B cell (primary cell): Measurements from ENCODE around the gene MED22. TPM values are rescaled to one million over a fixed set of nuclear protein-coding genes. Genes with fewer than 3 reads are reported as not detected.

Source experiments
- ATAC-seq: fragments of 200-7000 bp; cut with Tn5 transposase; one replicate; pipeline ENCODE4 v1.10.0; 2021; ENCODE audit warnings: low read depth, mild to moderate bottlenecking, moderate number of reproducible peaks, moderate library complexity
- CTCF ChIA-PET: fragments of 350-600 bp; sonication (Branson Sonifier 250); formaldehyde crosslinking; loops from one replicate; lab custom pipeline; 2021; ENCODE audit warnings: antibody characterized with exemption, inconsistent platforms; lab: Charles Lee
- POLR2A ChIA-PET: fragments of 350-600 bp; sonication (Branson Sonifier 250); formaldehyde crosslinking; loops from one replicate; lab custom pipeline; 2021; ENCODE audit warnings: antibody characterized with exemption; lab: Charles Lee
- DNase-seq: peaks from one replicate; pipeline ENCODE4 v3.0.0; 2013
- H2AFZ ChIP-seq: 2 replicates; pipeline ENCODE4 v1.6.1; 2012; ENCODE audit warnings: mild to moderate bottlenecking, low read depth, low read length; ENCODE audit not compliant: insufficient read depth, poor library complexity, severe bottlenecking
- H3K27ac ChIP-seq, 2 donors: 1 replicate in 1 of 2; 2 replicates in 1 of 2; pipeline ENCODE4 v1.5.1; 2012 to 2013; ENCODE audit warnings: low read length in 2 of 2, mild to moderate bottlenecking in 2 of 2, moderate library complexity in 1 of 2
- H3K27me3 ChIP-seq, 4 experiments: fragments of 200-600 bp in 1 of 4; sonication (generic) in 1 of 4; replicated peaks in 1 of 4; 1 replicate in 2 of 4; 2 replicates in 2 of 4; pipeline versions ENCODE4 v1.6.1 to v1.7.0; 2013 to 2016; ENCODE audit warnings: low read length in 3 of 4, mild to moderate bottlenecking in 2 of 4, mixed read lengths in 1 of 4, moderate library complexity in 1 of 4; ENCODE audit not compliant: insufficient read depth in 4 of 4, control insufficient read depth in 3 of 4; ENCODE audit errors: control extremely low read depth in 1 of 4
- H3K36me3 ChIP-seq, 2 experiments: replicated peaks in 1 of 2; 1 replicate in 1 of 2; 2 replicates in 1 of 2; pipeline versions ENCODE4 v1.6.1 to v1.7.1; 2013; ENCODE audit warnings: low read length in 1 of 2; ENCODE audit not compliant: insufficient read depth in 2 of 2, control insufficient read depth in 1 of 2; ENCODE audit errors: control extremely low read depth in 1 of 2, extremely low read depth in 1 of 2
- H3K4me1 ChIP-seq, 2 donors: fragments of 200-600 bp in 1 of 2; sonication (generic) in 1 of 2; 1 replicate in 1 of 2; 2 replicates in 1 of 2; pipeline versions ENCODE4 v1.5.1 to v1.6.1; 2013 to 2017; ENCODE audit warnings: low read length in 2 of 2; ENCODE audit not compliant: control insufficient read depth in 2 of 2, insufficient read depth in 2 of 2
- H3K4me2 ChIP-seq: replicated peaks from 2 replicates; pipeline ENCODE3; 2012; ENCODE audit warnings: mild to moderate bottlenecking, low read depth, low read length; ENCODE audit not compliant: poor library complexity, severe bottlenecking
- H3K4me3 ChIP-seq, 5 experiments: fragments of 200-600 bp in 1 of 5; sonication (generic) in 1 of 5; 1 replicate in 3 of 5; 2 replicates in 2 of 5; pipeline versions ENCODE4 v1.5.1 to v1.7.0; 2011 to 2016; ENCODE audit warnings: low read length in 4 of 5, mild to moderate bottlenecking in 4 of 5, low read depth in 2 of 5, control low read depth in 1 of 5, moderate library complexity in 1 of 5; ENCODE audit not compliant: insufficient read depth in 1 of 5; ENCODE audit errors: control extremely low read depth in 1 of 5, extremely low read depth in 1 of 5
- H3K79me2 ChIP-seq: fragments of 200-600 bp; sonication (generic); one replicate; pipeline ENCODE4 v1.6.0; 2016; ENCODE audit warnings: low read length; ENCODE audit not compliant: control insufficient read depth, insufficient read depth
- H3K9ac ChIP-seq: fragments of 200-600 bp; sonication (generic); 2 replicates; pipeline ENCODE4 v1.6.1; 2017; ENCODE audit warnings: mild to moderate bottlenecking, low read length, moderate library complexity
- H3K9me3 ChIP-seq, 3 donors: one replicate each; pipeline versions ENCODE4 v1.6.1 to v1.7.1; 2013; ENCODE audit warnings: low read length in 2 of 3; ENCODE audit not compliant: control insufficient read depth in 2 of 3, insufficient read depth in 1 of 3; ENCODE audit errors: control extremely low read depth in 1 of 3
- H4K20me1 ChIP-seq: 2 replicates; pipeline ENCODE4 v1.6.0; 2012; ENCODE audit warnings: mild to moderate bottlenecking, low read length; ENCODE audit not compliant: insufficient read depth, control insufficient read depth, poor library complexity, severe bottlenecking
- H3K27ac Mint-ChIP-seq: one replicate; pipeline ENCODE4 v1.8.0; 2021; ENCODE audit warnings: mixed read lengths
- H3K27me3 Mint-ChIP-seq: one replicate; pipeline ENCODE4 v1.8.0; 2021; ENCODE audit warnings: mixed read lengths
- H3K4me1 Mint-ChIP-seq: one replicate; pipeline ENCODE4 v1.8.0; 2021; ENCODE audit warnings: mixed read lengths
- H3K4me3 Mint-ChIP-seq: one replicate; pipeline ENCODE4 v1.8.0; 2021; ENCODE audit warnings: mixed read lengths
- H3K9me3 Mint-ChIP-seq: one replicate; pipeline ENCODE4 v1.8.0; 2022; ENCODE audit warnings: mixed read lengths; ENCODE audit not compliant: insufficient read depth
- EZH2 ChIP-seq: IDR thresholded peaks from 2 replicates; pipeline ENCODE4 v1.6.1; 2012; ENCODE audit warnings: borderline replicate concordance, low read depth, mild to moderate bottlenecking, moderate library complexity, low read length; ENCODE audit not compliant: insufficient read depth, poor library complexity, severe bottlenecking
- WGBS: methylation state at CpG from one replicate; pipeline ENCODE4 v1.1.5; 2013; ENCODE audit warnings: missing lambda C conversion rate; ENCODE audit not compliant: insufficient coverage; 5-methylcytosine and 5-hydroxymethylcytosine counted together
- intact Hi-C: fragments of 100-400 bp; cut with micrococcal nuclease; formaldehyde crosslinking; loops from one replicate; pipeline ENCODE4 v1.10.0; 2022
- polyA plus RNA-seq: library from polyadenylated mRNA; depleted of rRNA; stranded (reverse); fragments of >200 nt; gene quantifications from 2 replicates; pipeline ENCODE4 v1.2.3, GENCODE V29; 2012
- total RNA-seq, 2 donors: library from RNA; stranded (reverse); fragments of 120-200 nt in 1 of 2; gene quantifications; 1 replicate in 1 of 2; 2 replicates in 1 of 2; pipeline versions ENCODE4 v1.2.3 to v1.2.4, GENCODE V29; 2013 to 2022
- TF ChIP-seq, protein P1 (sequence below): fragments of 200-600 bp; IDR thresholded peaks from one replicate; pipeline ENCODE4 v1.8.0; 2022; ENCODE audit warnings: antibody characterized with exemption, mild to moderate bottlenecking

Gene MED22
- total and polyA plus RNA-seq, 2 donors (not counting 1 experiment from before 2014, with no cell fraction given) = 44.9 to 50.4 TPM

DNA sequence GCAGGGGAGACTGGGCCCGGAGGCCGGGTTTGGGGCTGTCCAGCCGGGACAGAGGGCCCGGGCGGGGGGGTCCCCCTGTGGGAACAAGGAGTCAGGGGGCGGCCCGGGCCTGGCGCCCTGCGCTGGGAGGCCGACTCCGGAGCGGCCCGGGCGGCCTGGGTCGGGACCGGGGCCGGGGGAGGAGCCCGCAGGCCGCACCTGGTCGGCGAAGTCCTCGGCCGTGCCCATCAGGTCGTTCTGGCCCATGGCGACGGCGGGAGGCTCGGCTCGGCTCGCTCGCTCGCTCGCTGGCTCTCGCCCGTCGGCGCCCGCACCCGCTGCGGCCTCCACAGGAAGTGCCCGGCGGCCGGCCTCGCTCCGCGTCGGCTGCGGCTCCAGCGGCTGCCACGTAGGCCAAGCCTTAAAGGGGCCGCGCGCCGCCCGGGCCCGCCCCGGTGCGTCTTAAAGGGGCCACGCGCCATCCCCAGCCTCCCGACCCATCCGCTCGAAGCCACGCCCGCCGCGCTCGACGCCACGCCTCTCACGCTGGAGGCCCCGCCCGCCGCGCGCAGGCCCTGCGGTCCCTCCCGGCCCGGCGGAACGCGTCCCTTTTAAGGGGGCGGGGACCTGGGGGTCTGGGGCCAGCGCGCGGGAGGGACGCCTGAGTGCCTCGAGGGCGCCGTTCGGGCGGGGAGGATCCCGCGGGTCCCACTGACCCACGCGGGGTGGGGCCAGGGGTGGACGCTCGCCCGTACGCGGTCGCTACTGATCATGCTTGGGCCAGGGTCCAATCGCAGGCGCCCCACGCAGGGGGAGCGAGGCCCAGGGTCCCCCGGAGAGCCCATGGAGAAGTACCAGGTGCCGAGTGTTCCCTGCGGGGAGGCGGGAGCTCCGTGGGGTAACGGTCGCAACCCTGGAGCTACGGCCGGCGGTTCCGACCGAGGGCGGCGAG is 28.1 kb upstream of the MED22 start, which contains the start of the genes STKLD1 and SURF4:
Gene STKLD1, plus strand, starts transcription at position 643 of the 931 bp plus-strand sequence. Its CDS starts 108 bp downstream, at position 751.
Gene SURF4, minus strand, starts transcription at position 337 of the 931 bp plus-strand sequence. Its CDS starts 91 bp downstream, at position 246.
- Mint-ChIP-seq H3K4me1 (peaks cover 33% of the 10 kb centered on the region), H3K27me3 (no peaks in the 10 kb centered on the region), H3K4me3 (peak within 1 kb of the TSS; percentile 94), H3K27ac (peak within 1 kb of the TSS; percentile 84), H3K9me3 (no peaks in the 10 kb centered on the region)
- Histone ChIP-seq H3K4me1 (peaks cover 25 to 40% of the 10 kb centered on the region in 2 donors), H2AFZ (peak within 1 kb of the TSS; percentile 91), H3K9ac (peak within 1 kb of the TSS; percentile 84), H3K4me3 (peak within 1 kb of the TSS; percentile 39 to 78 (median 66)), H3K27me3 (no peaks in the 10 kb centered on the region), H3K36me3 (peaks cover 0 to 11% of the 10 kb centered on the region in 2 experiments), H3K27ac (peak within 1 kb of the TSS; percentile 18 to 91), H3K9me3 (no peaks in the 10 kb centered on the region), H4K20me1 (peaks cover 45% of the 10 kb centered on the region), H3K4me2 (peak within 1 kb of the TSS; percentile 85), H3K79me2 (peaks cover 48% of the 10 kb centered on the region)
- ATAC-seq (peak; percentile 97), DNase-seq (peak; percentile 95)
- POLR2A ChIA-PET = interaction anchor here (0.6 to 1.2 kb wide), 4 partner anchors 20 to 103 kb away, joined by 3 to 6 read pairs (median 4); partner anchors contain the start of genes MED22, RPL7A, SLC2A6 and SURF1
- WGBS = under 1% methylated on average over 120 of the region's 120 CpGs
- TF ChIP-seq, protein P1, sequence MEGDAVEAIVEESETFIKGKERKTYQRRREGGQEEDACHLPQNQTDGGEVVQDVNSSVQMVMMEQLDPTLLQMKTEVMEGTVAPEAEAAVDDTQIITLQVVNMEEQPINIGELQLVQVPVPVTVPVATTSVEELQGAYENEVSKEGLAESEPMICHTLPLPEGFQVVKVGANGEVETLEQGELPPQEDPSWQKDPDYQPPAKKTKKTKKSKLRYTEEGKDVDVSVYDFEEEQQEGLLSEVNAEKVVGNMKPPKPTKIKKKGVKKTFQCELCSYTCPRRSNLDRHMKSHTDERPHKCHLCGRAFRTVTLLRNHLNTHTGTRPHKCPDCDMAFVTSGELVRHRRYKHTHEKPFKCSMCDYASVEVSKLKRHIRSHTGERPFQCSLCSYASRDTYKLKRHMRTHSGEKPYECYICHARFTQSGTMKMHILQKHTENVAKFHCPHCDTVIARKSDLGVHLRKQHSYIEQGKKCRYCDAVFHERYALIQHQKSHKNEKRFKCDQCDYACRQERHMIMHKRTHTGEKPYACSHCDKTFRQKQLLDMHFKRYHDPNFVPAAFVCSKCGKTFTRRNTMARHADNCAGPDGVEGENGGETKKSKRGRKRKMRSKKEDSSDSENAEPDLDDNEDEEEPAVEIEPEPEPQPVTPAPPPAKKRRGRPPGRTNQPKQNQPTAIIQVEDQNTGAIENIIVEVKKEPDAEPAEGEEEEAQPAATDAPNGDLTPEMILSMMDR = no peak
- no peak for TF ChIP-seq EZH2
- intact Hi-C loops = loop anchor here (1.0 to 2.0 kb wide), 7 partner anchors 20 to 649 kb away; partner anchors contain the start of genes BRD3OS, GTF3C5, MED22 and RPL7A
- CTCF ChIA-PET = interaction anchor here (0.6 to 1.2 kb wide), 4 partner anchors 13 to 190 kb away, joined by 3 to 4 read pairs (median 3); no protein-coding TSS in a partner anchor
